ENCODE measurements around the gene EXD2. TPM values are rescaled to one million over a fixed set of nuclear protein-coding genes. Genes with fewer than 3 reads are reported as not detected.

EXD2 gene
- total RNA-seq, 4 donors from 2014 or later = 13.7 to 19.7 (median 16.5) TPM

GRCh38 chr14:69261761-69262331 is 70.5 kb downstream of the EXD2 start:
- in situ Hi-C loops (cut with MboI; ENCODE audit: low sequenced_read_pairs in 4 of 4) (no loop called here), intact Hi-C loops (cut with DNase I; ENCODE audit: low total_unique reads) (loop anchor here (5.0 kb wide), 1 partner anchor 55 kb away; no protein-coding TSS in a partner anchor)
- TF ChIP-seq POLR2A (IDR thresholded peaks at IDR 0.05) (no peak), CTCF (IDR thresholded peaks at IDR 0.05 in 4 of 5, conservative IDR thresholded peaks at IDR 0.05 in 1 of 5) (no peak)
- DNase-seq (no peak), ATAC-seq (no peak)
- Histone ChIP-seq H3K27me3 (peaks cover 31 to 46% (median 41%) of the 10 kb centered on the region in 3 donors), H3K36me3 (no peaks in the 10 kb centered on the region), H3K9me3 (no peaks in the 10 kb centered on the region), H3K27ac (peak overlapping the region; percentile 29 to 56 (median 46)), H3K4me1 (peaks cover 5 to 7% of the 10 kb centered on the region in 2 donors), H3K4me3 (peak overlapping the region in 2 of 4 donors; percentile 57)

- Histone ChIP-seq H3K27me3 (peaks cover 29 to 43% (median 41%) of the 10 kb centered on the region in 3 donors), H3K4me3 (no peak overlapping the region), H3K36me3 (no peaks in the 10 kb centered on the region), H3K27ac (peak overlapping the region in 2 of 4 donors; percentile 37 to 59), H3K9me3 (no peaks in the 10 kb centered on the region), H3K4me1 (peaks cover 5 to 7% of the 10 kb centered on the region in 2 donors)
- intact Hi-C loops (cut with DNase I; ENCODE audit: low total_unique reads) = loop anchor here (5.0 kb wide), 1 partner anchor 55 kb away; no protein-coding TSS in a partner anchor
- no peak for DNase-seq
- in situ Hi-C loops (cut with MboI; ENCODE audit: low sequenced_read_pairs in 4 of 4) = no loop called here
- ATAC-seq = no peak
- TF ChIP-seq POLR2A (IDR thresholded peaks at IDR 0.05) (no peak), CTCF (IDR thresholded peaks at IDR 0.05 in 4 of 5, conservative IDR thresholded peaks at IDR 0.05 in 1 of 5) (no peak)
Observed at GRCh38 chr14:69262516-69262915, 71.2 kb downstream of the EXD2 start.

GRCh38 chr14:69263364-69263763 is 72.1 kb downstream of the EXD2 start:
- peaks cover 20 to 35% (median 33%) of the 10 kb centered on the region in 3 donors for H3K27me3 ChIP-seq
- peak overlapping the region; percentile 26 to 68 (median 44) for H3K27ac ChIP-seq
- in situ Hi-C loops (cut with MboI; ENCODE audit: low sequenced_read_pairs in 4 of 4) = no loop called here
- no peaks in the 10 kb centered on the region for H3K36me3 ChIP-seq
- TF ChIP-seq CTCF (IDR thresholded peaks at IDR 0.05 in 4 of 5, conservative IDR thresholded peaks at IDR 0.05 in 1 of 5) = no peak
- no peak for TF ChIP-seq POLR2A (IDR thresholded peaks at IDR 0.05)
- H3K9me3 ChIP-seq = no peaks in the 10 kb centered on the region
- intact Hi-C loops (cut with DNase I; ENCODE audit: low total_unique reads) = loop anchor here (5.0 kb wide), 1 partner anchor 54 kb away; no protein-coding TSS in a partner anchor
- peak; percentile 74 to 81 for ATAC-seq
- no peak overlapping the region for H3K4me3 ChIP-seq
- DNase-seq = peak; percentile 55 to 84
- peaks cover 5 to 7% of the 10 kb centered on the region in 2 donors for H3K4me1 ChIP-seq

- H3K27me3 ChIP-seq = peaks cover 17 to 32% (median 32%) of the 10 kb centered on the region in 3 donors
- no peak for DNase-seq
- no peaks in the 10 kb centered on the region for H3K36me3 ChIP-seq
- in situ Hi-C loops (cut with MboI; ENCODE audit: low sequenced_read_pairs in 4 of 4) (no loop called here), intact Hi-C loops (cut with DNase I; ENCODE audit: low total_unique reads) (loop anchor here (5.0 kb wide), 1 partner anchor 54 kb away; no protein-coding TSS in a partner anchor)
- no peak overlapping the region for H3K4me3 ChIP-seq
- no peak for TF ChIP-seq CTCF (IDR thresholded peaks at IDR 0.05 in 4 of 5, conservative IDR thresholded peaks at IDR 0.05 in 1 of 5)
- TF ChIP-seq POLR2A (IDR thresholded peaks at IDR 0.05) = no peak
- peak in 1 of 2 donors; percentile 18 for ATAC-seq
- H3K4me1 ChIP-seq = peaks cover 5 to 7% of the 10 kb centered on the region in 2 donors
- peak overlapping the region; percentile 26 to 68 (median 44) for H3K27ac ChIP-seq
- no peaks in the 10 kb centered on the region for H3K9me3 ChIP-seq
Observed at GRCh38 chr14:69263771-69264170, 72.5 kb downstream of the EXD2 start.
